ACC112 (cell line): ENCODE data around the gene RAD51AP2.

Experiments used
- H2AFZ ChIP-seq: fragments of 200-600 bp; sonication (generic); one replicate; pipeline ENCODE4 v1.6.0; 2017; ENCODE audit warnings: antibody characterized with exemption, low read length; ENCODE audit not compliant: unreplicated experiment
- H3K27ac ChIP-seq: fragments of 200-600 bp; sonication (generic); 2 replicates; pipeline ENCODE4 v1.5.1; 2014; ENCODE audit warnings: low read depth, mild to moderate bottlenecking, antibody characterized with exemption, low read length, moderate library complexity
- H3K27me3 ChIP-seq: fragments of 200-600 bp; sonication (generic); 2 replicates; pipeline ENCODE4 v1.6.1; 2014; ENCODE audit warnings: mild to moderate bottlenecking, antibody characterized with exemption, low read length, moderate library complexity, mixed read lengths; ENCODE audit not compliant: insufficient read depth
- H3K36me3 ChIP-seq: fragments of 200-600 bp; sonication (generic); 2 replicates; pipeline ENCODE4 v1.6.1; 2016; ENCODE audit warnings: mild to moderate bottlenecking, antibody characterized with exemption, low read length, moderate library complexity, mixed read lengths; ENCODE audit not compliant: insufficient read depth
- H3K4me1 ChIP-seq: fragments of 200-600 bp; sonication (generic); one replicate; pipeline ENCODE4 v1.6.1; 2016; ENCODE audit warnings: low read length, mixed read lengths; ENCODE audit not compliant: insufficient read depth, unreplicated experiment, control insufficient read depth
- H3K4me3 ChIP-seq: fragments of 200-600 bp; sonication (generic); 2 replicates; pipeline ENCODE4 v1.5.1; 2014; ENCODE audit warnings: mild to moderate bottlenecking, low read depth, low read length
- H3K79me2 ChIP-seq: fragments of 200-600 bp; sonication (generic); one replicate; pipeline ENCODE4 v1.6.0; 2016; ENCODE audit warnings: low read length; ENCODE audit not compliant: control insufficient read depth, unreplicated experiment, insufficient read depth

RAD51AP2 gene

DNA sequence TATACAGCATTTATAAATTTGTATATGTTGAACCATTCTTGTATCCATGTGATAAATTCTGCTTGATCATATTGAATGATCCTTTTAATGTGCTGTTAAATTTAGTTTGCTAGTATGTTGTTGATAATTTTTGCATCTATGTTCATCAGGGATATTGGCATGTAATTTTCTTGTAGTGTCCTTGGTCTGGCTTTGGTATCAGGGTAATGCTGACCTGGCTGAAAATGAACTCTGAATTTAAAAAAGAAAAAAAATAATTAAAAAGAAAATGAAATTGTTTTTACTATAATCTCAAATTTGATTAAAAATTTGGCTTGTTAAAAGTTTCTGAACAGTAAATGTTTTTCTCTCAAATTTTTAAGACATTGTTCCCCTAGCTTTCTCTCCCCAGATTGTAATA lies 46.3 kb downstream of the RAD51AP2 start:
- Histone ChIP-seq H3K36me3 (no peaks in the 10 kb centered on the region), H3K27ac (no peak overlapping the region), H2AFZ (no peak overlapping the region), H3K79me2 (no peaks in the 10 kb centered on the region), H3K4me3 (no peak overlapping the region), H3K27me3 (no peaks in the 10 kb centered on the region), H3K4me1 (peaks cover 14% of the 10 kb centered on the region)

DNA sequence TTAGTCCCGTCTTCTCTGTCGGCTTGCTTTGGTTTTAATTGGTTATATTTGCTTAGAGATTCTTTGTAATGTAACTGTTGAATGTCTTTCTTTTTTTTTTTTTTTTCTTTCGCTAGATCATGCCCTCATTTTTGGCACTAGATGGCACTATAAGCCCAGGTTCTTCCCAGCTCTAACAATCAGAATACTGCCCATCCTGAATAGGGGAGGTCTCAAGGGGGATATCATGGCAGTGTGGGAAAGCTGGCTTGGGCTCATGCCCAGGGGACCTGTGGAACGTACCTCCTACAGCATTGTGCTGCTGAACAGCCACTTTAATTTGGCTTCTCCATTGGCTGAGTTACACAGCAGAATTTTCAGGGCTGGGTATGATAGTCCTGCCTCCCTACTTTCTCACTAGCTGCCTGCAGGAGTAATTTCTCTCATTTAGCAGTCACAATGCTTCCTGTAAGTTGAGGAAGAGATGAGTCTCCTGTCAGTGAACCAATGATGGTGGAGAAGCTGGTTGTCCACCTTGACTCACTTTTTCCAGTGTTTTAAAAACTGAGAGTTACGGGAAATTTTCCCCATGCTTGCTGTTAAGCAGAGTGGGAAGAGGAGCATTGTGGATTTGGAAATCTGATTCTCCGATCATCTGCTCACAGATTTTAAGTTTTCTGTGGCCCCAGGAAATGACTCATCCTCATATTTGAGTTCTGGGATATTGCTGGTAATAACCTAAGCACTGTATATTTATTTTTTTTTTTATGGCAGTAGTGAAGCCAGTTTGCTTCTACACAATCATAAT lies 47.2 kb downstream of the RAD51AP2 start:
- Histone ChIP-seq H3K27ac (peak overlapping the region; percentile 65), H3K27me3 (no peaks in the 10 kb centered on the region), H3K4me1 (peaks cover 14% of the 10 kb centered on the region), H3K79me2 (no peaks in the 10 kb centered on the region), H3K4me3 (peak overlapping the region; percentile 55), H2AFZ (peak overlapping the region; percentile 85), H3K36me3 (no peaks in the 10 kb centered on the region)

DNA sequence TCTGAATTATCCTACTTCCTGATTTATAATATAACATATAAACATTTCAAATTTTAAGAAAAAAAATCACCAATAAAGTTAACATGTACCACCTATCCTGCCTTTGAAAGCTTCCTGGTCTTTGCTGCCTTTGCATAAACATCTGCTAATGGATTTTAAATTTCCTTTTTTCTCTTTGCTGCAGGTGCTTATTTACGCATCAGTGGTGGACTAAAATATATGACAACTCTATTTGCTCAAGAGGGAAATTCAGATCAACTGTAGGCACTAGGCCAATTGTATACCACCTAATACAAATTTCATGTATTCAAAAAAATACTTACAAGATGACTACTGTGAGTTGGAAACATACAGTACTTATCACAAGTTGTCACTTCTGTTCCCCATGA lies 57.2 kb downstream of the RAD51AP2 start:
- Histone ChIP-seq H3K36me3 (no peaks in the 10 kb centered on the region), H3K79me2 (no peaks in the 10 kb centered on the region), H3K27ac (no peak overlapping the region), H2AFZ (no peak overlapping the region), H3K4me1 (no peaks in the 10 kb centered on the region), H3K4me3 (no peak overlapping the region), H3K27me3 (no peaks in the 10 kb centered on the region)
